Right renal cortex interstitium (tissue), 3 donors: ENCODE measurements around the gene OXT. TPM values are rescaled to one million over a fixed set of nuclear protein-coding genes. Genes with fewer than 3 reads are reported as not detected.

Experiments
- DNase-seq, 3 donors: peaks; one replicate each; pipeline ENCODE4 v3.0.0-alpha.2; 2013; ENCODE audit warnings: low read depth in 3 of 3, low spot score in 2 of 3
- polyA plus RNA-seq, 3 donors: library from polyadenylated mRNA; unstranded; fragments of 120-200 nt; gene quantifications; one replicate each; pipeline ENCODE4 v1.2.1, GENCODE V29; 2013; ENCODE audit not compliant: insufficient read length in 3 of 3

OXT gene
- polyA plus RNA-seq, 3 donors: 0.40 to 0.47 TPM; not detected in 1

DNA sequence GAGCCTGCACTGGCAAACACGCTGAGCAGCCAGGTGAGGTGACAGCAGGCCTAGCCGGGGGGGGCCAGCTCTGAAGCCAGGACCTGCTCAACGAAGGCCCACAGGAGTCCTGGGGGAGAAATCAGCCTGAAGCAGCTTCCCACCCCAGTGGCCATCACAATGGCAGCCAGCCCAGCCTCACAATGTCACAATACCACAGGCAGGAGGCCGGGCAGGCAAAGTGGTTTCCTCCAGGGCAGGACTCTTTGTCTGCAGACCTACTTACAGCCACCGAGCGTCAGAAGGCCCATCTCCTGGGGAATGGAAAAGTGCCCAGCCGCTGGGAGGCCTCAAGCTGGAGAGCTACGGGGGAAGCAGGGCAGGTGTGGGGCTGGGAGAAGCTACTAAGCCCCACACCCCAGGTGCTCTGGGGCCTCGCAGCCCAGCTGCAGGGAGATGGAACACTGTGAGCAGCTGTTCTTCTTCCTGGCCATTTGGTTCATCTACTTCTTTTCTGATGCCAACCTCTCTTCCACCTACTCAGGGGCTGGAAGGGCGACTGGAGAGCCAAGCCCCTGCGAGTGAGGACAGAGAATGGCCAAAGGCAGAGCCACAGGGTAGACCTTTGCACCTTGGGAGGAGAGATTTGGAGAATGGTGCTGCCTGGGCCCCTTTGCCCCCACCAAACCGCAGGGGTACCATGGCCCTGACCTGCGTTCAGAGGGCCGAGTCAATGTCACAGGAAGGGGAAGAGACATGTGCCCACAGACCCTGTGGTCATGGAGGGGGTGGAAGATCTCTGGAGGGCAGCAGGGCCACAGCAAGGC lies 35.4 kb downstream of the OXT start:
- DNase-seq: no peak

DNA sequence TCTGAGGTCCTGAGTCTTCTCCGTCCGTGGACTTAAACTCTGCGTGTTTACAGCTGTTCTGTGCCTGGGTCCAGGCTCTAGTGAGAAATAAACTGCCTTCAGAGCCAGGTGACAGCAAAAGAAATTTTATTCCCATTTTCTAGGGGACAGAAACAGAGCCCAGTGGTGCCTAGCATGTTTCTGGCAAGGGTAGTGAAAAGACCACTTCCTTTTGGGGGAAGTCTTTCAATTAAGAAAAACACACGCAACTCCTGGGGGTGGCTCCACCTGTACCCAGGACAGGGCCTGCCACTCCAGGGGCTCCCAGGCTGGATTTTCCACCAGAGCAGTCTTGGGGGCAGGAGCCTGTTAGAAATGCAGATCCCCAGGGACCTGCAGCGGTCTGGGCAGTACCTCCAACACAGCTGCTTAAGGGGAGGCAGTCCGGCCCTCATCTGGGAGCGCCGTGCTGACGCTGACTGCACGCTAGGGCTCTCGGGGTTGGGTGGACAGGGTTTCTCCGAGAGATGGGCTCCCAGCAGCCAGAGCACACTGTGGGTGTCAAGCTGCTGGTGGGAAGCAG lies 36.1 kb downstream of the OXT start:
- no peak for DNase-seq

DNA sequence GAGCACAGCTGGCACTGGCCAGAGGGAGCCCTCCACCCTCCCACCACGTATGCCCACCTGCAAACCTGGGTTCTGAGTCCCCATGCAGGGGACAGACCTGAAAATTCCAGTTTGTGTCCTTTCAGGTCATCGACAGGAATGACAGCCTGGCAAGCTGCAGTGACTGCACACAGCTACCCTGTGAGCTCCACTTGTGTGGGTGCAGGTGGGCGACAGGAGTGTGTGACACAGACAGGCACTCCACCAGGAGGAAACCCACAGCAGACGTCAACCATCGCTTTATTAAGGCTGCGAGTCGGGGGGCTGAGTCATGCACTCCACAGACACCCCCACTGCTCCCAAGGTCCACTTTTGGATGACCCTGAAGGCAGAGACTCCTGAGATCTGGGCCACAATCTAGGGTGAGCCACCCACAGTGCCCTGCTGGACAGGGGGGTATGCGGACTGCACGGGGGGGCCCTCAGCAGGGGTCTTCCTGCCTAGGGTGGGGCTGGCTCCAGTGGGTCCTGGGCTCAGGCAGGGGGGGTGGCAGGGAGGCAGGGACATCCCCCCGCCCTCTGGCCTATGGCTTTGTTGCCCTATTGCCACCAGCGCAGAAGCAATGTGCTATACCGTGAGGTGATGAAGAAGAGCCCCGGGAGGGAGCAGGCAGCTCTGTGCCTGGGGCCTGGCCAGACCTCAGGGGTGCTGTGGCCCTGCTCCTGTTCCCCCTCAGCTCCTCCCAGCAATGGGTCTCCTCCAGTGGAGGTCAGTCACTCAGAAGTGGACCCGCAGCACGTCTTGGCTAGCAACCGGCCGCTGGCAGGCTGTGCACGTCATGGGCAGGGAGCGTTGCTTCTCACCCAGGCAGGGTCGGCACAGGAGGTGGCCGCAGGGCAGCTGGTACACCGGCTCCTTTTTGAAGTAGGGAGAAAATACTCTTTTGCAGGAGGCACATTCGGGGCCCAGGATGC lies 38.2 kb downstream of the OXT start:
- no peak for DNase-seq

DNA sequence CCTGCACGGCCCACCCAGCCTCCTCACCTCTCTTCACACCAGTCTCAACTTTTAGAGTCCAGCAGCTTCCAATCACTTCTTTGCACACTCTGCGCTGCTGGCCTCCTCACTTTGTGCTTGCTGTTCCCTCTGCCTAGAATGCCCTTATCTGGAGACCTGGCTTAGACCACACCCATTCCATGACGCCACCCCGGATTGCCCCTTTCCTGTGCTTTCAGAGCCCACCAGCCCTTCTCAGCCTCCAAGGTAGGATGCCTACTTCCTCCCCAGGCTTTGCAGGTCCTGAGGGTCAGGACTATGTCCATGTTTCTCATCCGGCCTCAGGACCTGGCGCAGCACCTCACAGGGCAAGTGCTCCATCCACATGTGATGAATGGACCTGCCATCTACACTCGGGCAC lies 40.1 kb downstream of the OXT start:
- DNase-seq: no peak

DNA sequence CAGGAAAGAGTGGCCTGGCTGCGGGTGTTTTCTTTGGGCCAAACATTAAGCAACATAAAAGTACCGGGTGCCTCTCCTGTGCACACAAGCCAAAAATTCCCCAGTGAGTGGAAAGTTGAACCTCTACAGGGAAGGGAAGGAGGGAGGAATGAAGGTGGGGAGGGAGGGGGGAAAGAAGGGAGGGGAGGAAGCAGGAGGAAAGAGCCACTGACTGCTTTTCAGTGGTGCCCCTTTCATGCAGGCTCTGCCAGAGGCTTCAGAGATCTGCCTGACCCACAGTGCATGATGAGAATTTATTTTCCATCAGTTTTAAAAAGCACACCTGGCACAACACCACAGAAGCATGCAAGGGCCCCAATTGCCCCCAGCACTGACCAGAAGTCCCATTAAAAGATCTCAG lies 40.6 kb downstream of the OXT start:
- DNase-seq: no peak

DNA sequence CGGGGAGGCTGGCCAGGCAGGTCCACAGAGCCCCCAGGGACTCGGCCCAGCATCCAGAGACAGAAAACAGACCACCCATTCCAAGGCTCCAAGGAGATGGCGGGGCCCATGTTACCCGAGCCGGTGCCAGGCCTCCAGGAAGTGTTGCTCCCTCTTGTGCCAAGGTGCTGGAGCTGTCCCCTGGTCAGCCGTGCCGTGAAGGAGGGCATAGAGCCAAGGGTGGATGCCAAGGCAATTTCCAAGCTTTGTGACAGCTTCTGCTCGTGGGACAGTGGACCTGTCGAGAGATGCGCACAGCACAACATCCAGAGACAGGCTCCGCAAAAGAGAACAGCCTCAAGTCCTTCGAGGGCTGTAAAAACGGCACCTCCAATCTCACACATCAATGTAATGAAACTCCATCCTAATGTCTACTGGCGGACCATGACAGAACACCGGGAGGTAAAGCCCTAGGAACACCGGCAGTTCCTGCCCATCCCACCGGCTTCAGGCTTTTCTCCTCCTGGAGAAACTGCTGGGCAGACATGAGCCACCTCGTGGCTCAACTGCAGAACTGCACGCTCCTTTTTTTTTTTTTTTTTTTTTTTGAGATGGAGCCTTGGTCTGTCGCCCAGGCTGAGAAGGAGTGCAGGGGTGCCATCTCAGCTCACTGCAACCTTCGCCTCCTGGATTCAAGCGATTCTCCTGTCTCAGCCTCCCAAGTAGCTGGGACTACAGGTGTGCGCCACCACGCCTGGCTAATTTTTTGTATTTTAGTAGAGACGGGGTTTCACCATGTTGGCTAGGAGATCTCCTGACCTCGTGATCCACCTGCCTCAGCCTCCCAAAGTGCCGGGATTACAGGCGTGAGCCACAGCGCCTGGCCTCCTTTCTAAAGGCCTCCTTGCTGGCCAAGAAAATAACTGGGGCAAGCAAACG lies 44.0 kb downstream of the OXT start:
- peak in 2 of 3 donors; percentile 14 to 36 for DNase-seq

DNA sequence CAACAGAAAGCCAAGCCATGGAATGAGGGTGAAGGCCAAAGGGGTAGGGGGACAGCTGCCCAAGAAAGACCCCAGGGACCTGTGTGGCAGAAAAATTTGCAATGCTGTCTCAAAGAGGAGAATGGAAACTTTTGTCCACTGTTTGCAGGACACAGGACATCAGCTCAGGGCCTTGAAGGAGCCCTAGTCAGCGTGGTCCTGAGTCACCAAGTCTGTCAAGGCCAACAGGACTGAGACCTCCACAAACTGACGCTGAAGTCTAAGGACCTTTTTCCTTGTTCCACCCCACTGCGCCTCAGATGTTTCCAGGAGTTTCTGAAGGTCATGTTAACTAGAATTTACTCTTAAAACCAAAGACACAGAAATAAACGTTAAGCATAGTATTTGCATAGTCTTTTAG lies 44.9 kb downstream of the OXT start:
- DNase-seq: no peak

DNA sequence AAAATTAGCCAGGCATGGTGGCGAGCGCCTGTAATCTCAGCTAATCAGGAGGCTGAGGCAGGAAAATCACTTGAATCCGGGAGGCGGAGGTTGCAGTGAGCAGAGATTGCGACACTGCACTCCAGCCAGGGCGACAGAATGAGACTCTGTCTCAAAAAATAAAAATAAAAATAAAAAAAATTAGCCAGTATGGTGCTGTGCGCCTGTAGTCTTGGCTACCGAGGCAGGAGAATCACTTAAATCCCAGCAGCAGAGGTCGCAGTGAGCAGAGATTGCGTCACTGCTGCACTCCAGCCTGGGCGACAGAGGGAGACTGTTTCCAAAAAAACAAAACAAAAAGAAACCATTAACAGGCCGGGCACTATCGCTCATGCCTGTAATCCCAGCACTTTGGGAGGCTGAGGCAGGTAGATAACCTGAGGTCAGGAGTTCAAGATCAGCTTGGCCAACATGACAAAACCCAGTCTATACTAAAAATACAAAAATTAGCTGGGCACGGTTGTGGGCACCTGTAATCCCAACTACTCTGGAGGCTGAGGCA lies 46.5 kb downstream of the OXT start:
- DNase-seq: peak in 1 of 3 donors; percentile 32

DNA sequence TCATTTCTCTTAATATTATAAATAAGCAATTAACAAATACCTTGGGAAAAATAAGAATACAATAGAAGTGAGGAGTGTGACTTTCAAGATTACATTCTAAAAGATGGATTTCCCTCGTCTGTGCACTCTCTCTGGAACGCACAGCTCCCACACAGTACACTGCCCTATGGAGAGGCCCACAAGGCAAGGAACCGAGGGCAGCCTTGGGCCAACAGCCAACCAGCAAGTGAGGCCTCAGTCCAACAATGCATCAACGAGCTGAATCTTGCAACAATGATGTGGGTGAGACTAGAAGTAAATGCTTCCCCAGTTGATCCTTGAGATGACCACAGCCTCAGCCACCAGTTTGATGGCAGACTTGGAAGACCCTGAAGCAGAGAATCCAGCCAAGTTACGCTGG lies 47.6 kb downstream of the OXT start:
- DNase-seq: no peak

DNA sequence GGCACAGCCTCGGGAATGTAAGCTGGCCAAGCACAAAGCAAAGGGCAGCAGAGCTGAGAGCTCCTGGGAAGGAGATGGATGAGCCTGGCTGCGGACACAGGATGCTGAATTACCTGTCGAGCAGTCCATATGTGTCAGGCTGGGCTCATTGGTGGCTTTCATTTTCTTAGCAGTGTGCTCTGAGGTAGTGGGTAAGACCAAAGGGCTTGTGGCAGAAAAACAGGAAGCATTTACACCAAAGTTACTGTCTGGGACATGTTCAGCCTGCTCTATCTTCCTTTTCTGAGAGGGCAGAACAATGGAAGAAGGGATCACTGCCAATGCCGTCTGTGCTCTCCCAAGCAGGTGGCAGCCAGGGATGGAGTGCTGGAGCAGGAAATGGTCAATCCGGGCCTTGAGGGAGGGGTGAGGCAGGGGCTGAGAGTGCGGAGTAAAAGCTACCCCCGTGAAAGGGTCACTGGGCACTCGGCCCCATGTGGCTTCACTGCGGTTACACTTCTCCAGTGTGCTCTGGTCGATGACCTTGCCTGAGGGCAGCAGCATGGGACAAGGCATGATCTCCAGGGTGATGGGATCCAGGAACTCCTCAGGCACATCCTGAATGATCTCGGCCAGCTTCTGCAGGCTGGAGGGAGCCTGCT lies 50.0 kb downstream of the OXT start:
- DNase-seq: no peak

Other genes starting within 250 kb of the OXT start
- gene PCED1A, start 231.0 kb upstream of the OXT start, polyA plus RNA-seq: 10 to 100 TPM; 52.1 to 59.9 (median 52.4) TPM
- 10 to 100 TPM; 34.5 to 38.0 (median 35.3) TPM for gene VPS16, start 230.9 kb upstream of the OXT start, polyA plus RNA-seq
- 100 to 1,000 TPM; 106 to 117 (median 114) TPM for gene PTPRA, start 198.1 kb upstream of the OXT start, polyA plus RNA-seq
- gene GNRH2, start 28.0 kb upstream of the OXT start, polyA plus RNA-seq: under 1 TPM in 2 of 3 donors, not detected in 1; 0.22 to 0.34 TPM
- gene MRPS26, start 25.6 kb upstream of the OXT start, polyA plus RNA-seq: 10 to 100 TPM; 49.1 to 57.7 (median 49.6) TPM
- not detected for gene AVP, start 13.1 kb downstream of the OXT start, polyA plus RNA-seq
- gene FASTKD5, start 88.2 kb downstream of the OXT start, polyA plus RNA-seq: 10 to 100 TPM; 20.4 to 22.5 (median 20.8) TPM
- gene UBOX5, start 88.2 kb downstream of the OXT start, polyA plus RNA-seq: 10 to 100 TPM in 2 of 3 donors, 1 to 10 TPM in 1; 8.5 to 10.3 (median 10.0) TPM
- 10 to 100 TPM; 12.5 to 13.0 (median 12.8) TPM for gene LZTS3, start 101.9 kb downstream of the OXT start, polyA plus RNA-seq
- 10 to 100 TPM; 46.7 to 55.0 (median 51.2) TPM for gene DDRGK1, start 133.1 kb downstream of the OXT start, polyA plus RNA-seq
- 10 to 100 TPM; 43.2 to 46.1 (median 45.6) TPM for gene ITPA, start 137.9 kb downstream of the OXT start, polyA plus RNA-seq
- gene SLC4A11, start 167.6 kb downstream of the OXT start, polyA plus RNA-seq: 1 to 10 TPM; 1.6 to 1.7 (median 1.6) TPM